ENCODE measurements around the gene SULT1B1.
A peak's percentile ranks its signal among the peaks of the same experiment; 100 is the strongest.

SULT1B1 gene

GRCh38 chr4:69750346-69750745 lies 10.1 kb downstream of the SULT1B1 start:
- no peak for TF ChIP-seq CTCF (IDR thresholded peaks at IDR 0.05; ENCODE audit: low read depth, low read length)
- DNase-seq (ENCODE audit: low read depth in 2 of 2) = peak in 1 of 2 donors; percentile 46
- H3K4me3 ChIP-seq (replicated peaks in 1 of 2; ENCODE audit: low read depth in 2 of 2, low read length in 2 of 2) = no peak overlapping the region

- no peak for TF ChIP-seq CTCF (IDR thresholded peaks at IDR 0.05; ENCODE audit: low read depth, low read length)
Measured at GRCh38 chr4:69749771-69750170, 10.6 kb downstream of the SULT1B1 start.

DNA sequence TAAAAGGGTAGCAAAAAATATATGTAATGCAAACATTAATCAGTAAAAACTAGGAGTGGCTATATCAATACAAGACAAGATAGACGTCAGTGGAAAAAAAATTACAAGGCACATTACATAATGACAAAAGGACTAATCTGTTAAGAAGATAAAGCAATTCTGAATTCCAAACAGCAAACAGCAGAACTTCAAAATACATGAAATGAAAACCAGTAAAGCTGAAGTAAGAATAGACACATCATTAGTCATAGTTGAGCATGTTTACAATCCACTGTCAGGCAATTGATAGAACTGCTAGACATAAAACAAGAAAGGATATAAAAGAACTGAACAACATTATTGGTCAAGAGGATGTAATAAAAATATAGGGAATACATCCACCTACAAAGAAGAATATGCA lies 12.2 kb downstream of the SULT1B1 start:
- H3K4me3 ChIP-seq (replicated peaks in 1 of 2; ENCODE audit: low read depth in 2 of 2, low read length in 2 of 2) = no peak overlapping the region
- DNase-seq (ENCODE audit: low read depth in 2 of 2) = peak; percentile 41 to 62
- no peak for TF ChIP-seq CTCF (IDR thresholded peaks at IDR 0.05; ENCODE audit: low read depth, low read length)

More at GRCh38 chr4:69749771-69750170, 10.6 kb downstream of the SULT1B1 start:
- DNase-seq (ENCODE audit: low read depth in 2 of 2) = peak; percentile 55 to 69
- no peak overlapping the region for H3K4me3 ChIP-seq (replicated peaks in 1 of 2; ENCODE audit: low read depth in 2 of 2, low read length in 2 of 2)

DNA sequence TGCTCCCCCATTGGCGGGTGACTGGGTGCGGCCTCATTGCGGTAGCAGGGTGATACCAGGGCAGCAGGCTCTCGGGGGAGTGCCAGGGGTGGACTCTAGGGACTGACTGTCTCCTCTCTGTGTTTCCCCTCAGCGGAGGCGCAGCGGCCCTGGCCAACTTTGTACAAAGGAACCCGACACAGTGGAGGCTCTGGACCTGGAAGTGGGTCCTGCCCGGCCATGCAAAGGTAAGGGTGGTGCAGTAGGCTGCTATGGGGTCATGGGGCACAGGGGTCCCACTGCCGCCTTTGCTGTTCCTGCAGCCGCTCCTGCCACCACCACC lies 16.3 kb downstream of the SULT1B1 start:
- H3K4me3 ChIP-seq (replicated peaks in 1 of 2; ENCODE audit: low read depth in 2 of 2, low read length in 2 of 2) = no peak overlapping the region
- TF ChIP-seq CTCF (IDR thresholded peaks at IDR 0.05; ENCODE audit: low read depth, low read length) = no peak
- no peak for DNase-seq (ENCODE audit: low read depth in 2 of 2)

GRCh38 chr4:69743476-69744156 lies 16.8 kb downstream of the SULT1B1 start:
- no peak for TF ChIP-seq CTCF (IDR thresholded peaks at IDR 0.05; ENCODE audit: low read depth, low read length)
- no peak for DNase-seq (ENCODE audit: low read depth in 2 of 2)
- H3K4me3 ChIP-seq (replicated peaks in 1 of 2; ENCODE audit: low read depth in 2 of 2, low read length in 2 of 2) = no peak overlapping the region

- no peak for TF ChIP-seq CTCF (IDR thresholded peaks at IDR 0.05; ENCODE audit: low read depth, low read length)
- no peak overlapping the region for H3K4me3 ChIP-seq (replicated peaks in 1 of 2; ENCODE audit: low read depth in 2 of 2, low read length in 2 of 2)
- DNase-seq (ENCODE audit: low read depth in 2 of 2) = no peak
Measured at GRCh38 chr4:69742596-69742995, 17.8 kb downstream of the SULT1B1 start.

DNA sequence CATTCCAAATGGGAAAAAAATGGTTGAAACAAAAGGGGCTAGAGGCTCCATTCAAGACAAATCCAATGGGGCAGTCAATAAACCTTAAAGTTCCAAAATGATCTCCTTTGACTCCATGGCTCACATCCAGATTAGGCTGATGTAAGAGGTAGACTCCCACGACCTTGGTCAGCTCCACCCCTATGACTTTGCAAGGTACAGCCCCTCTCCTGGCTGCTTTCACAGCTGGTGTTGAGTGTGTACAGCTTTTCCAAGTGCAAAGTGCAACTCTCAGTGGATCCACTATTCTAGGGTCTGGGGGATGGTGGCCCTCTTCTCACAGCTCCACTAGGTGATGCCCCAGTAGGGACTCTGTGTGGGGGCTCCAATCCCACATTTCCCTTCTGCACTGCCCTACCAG lies 21.5 kb downstream of the SULT1B1 start:
- no peak for TF ChIP-seq CTCF (IDR thresholded peaks at IDR 0.05; ENCODE audit: low read depth, low read length)
- no peak overlapping the region for H3K4me3 ChIP-seq (replicated peaks in 1 of 2; ENCODE audit: low read depth in 2 of 2, low read length in 2 of 2)
- no peak for DNase-seq (ENCODE audit: low read depth in 2 of 2)
